Activated B cell treated with CpG ODN at 0.5 μM for 24 hours (primary cell): ENCODE data around the gene SRGN. TPM values are rescaled to one million over a fixed set of nuclear protein-coding genes. Genes with fewer than 3 reads are reported as not detected.
A peak's percentile ranks its signal among the peaks of the same experiment; 100 is the strongest.

ENCODE experiments used
- ATAC-seq: fragments of 200-7000 bp; cut with Tn5 transposase; one replicate; pipeline ENCODE4 v1.10.0; 2021; ENCODE audit warnings: low read depth, mild to moderate bottlenecking, moderate library complexity
- CTCF ChIA-PET: fragments of 350-600 bp; sonication (Branson Sonifier 250); formaldehyde crosslinking; loops from one replicate; lab custom pipeline; 2021; ENCODE audit warnings: antibody characterized with exemption; lab: Charles Lee
- POLR2A ChIA-PET: fragments of 350-600 bp; sonication (Branson Sonifier 250); formaldehyde crosslinking; loops from one replicate; lab custom pipeline; 2021; ENCODE audit warnings: antibody characterized with exemption; lab: Charles Lee
- DNase-seq: peaks from one replicate; pipeline ENCODE4 v3.0.0; 2022
- H3K27ac Mint-ChIP-seq: one replicate; pipeline ENCODE4 v1.8.0; 2020; ENCODE audit warnings: mixed read lengths
- H3K27me3 Mint-ChIP-seq: one replicate; pipeline ENCODE4 v1.8.0; 2021; ENCODE audit warnings: mixed read lengths
- H3K36me3 Mint-ChIP-seq: one replicate; pipeline ENCODE4 v1.8.0; 2021; ENCODE audit warnings: low read depth, mixed read lengths
- H3K4me1 Mint-ChIP-seq: one replicate; pipeline ENCODE4 v1.8.0; 2021; ENCODE audit warnings: mixed read lengths
- H3K4me3 Mint-ChIP-seq: one replicate; pipeline ENCODE4 v1.8.0; 2020; ENCODE audit warnings: mild to moderate bottlenecking, mixed read lengths
- H3K9me3 Mint-ChIP-seq: one replicate; pipeline ENCODE4 v1.8.0; 2020; ENCODE audit warnings: mixed read lengths
- CTCF ChIP-seq: fragments of 200-600 bp; IDR thresholded peaks from one replicate; pipeline ENCODE4 v1.8.0; 2022; ENCODE audit warnings: antibody characterized with exemption, mild to moderate bottlenecking
- intact Hi-C: fragments of 100-400 bp; cut with micrococcal nuclease; formaldehyde crosslinking; loops from one replicate; pipeline ENCODE4 v1.15.1; 2024
- total RNA-seq: library from RNA; stranded (reverse); gene quantifications from 2 replicates; pipeline ENCODE4 v1.2.3, GENCODE V29; 2022

SRGN gene
- total RNA-seq, 1 donor from 2014 or later: 91.4 TPM

GRCh38 chr10:69089638-69090599 lies 2.0 kb downstream of the SRGN start:
- peaks cover 31% of the 10 kb centered on the region for H3K36me3 Mint-ChIP-seq
- CTCF ChIA-PET: interaction anchor here (0.9 to 8.5 kb wide), 2 partner anchors 84 to 134 kb away, joined by 3 to 169 read pairs; partner anchors contain the start of gene DDX21

GRCh38 chr10:69090685-69091084 lies 2.8 kb downstream of the SRGN start:
- peak overlapping the region; percentile 95 for H3K27ac Mint-ChIP-seq
- ChIA-PET POLR2A (interaction anchor here (1.1 to 2.1 kb wide), 2 partner anchors 25 to 86 kb away, joined by 6 read pairs; no protein-coding TSS in a partner anchor), CTCF (interaction anchor here (0.9 to 8.5 kb wide), 2 partner anchors 84 to 135 kb away, joined by 3 to 169 read pairs; partner anchors contain the start of gene DDX21)
- peak overlapping the region; percentile 84 for H3K4me3 Mint-ChIP-seq
- no peaks in the 10 kb centered on the region for H3K27me3 Mint-ChIP-seq
- peaks cover 33% of the 10 kb centered on the region for H3K36me3 Mint-ChIP-seq
- DNase-seq: no peak
- no peak for ATAC-seq
- TF ChIP-seq CTCF: no peak
- intact Hi-C loops: loop anchor here (1.0 to 10.0 kb wide), 2 partner anchors 132 to 296 kb away; no protein-coding TSS in a partner anchor
- H3K9me3 Mint-ChIP-seq: no peaks in the 10 kb centered on the region
- peaks cover 63% of the 10 kb centered on the region for H3K4me1 Mint-ChIP-seq

More at GRCh38 chr10:69089638-69090599, 2.0 kb downstream of the SRGN start:
- DNase-seq (no peak), ATAC-seq (peak; percentile 32)
- intact Hi-C loops: loop anchor here (1.0 to 10.0 kb wide), 7 partner anchors 29 to 758 kb away; partner anchors contain the start of genes HNRNPH3 and PBLD
- TF ChIP-seq CTCF: no peak
- POLR2A ChIA-PET: interaction anchor here (0.6 to 3.4 kb wide), 4 partner anchors 32 to 211 kb away, joined by 3 to 19 read pairs (median 4); partner anchors contain the start of gene DDX21
- H3K4me3 Mint-ChIP-seq: peak overlapping the region; percentile 84
- no peaks in the 10 kb centered on the region for H3K27me3 Mint-ChIP-seq
- no peaks in the 10 kb centered on the region for H3K9me3 Mint-ChIP-seq
- H3K4me1 Mint-ChIP-seq: peaks cover 63% of the 10 kb centered on the region
- H3K27ac Mint-ChIP-seq: peak overlapping the region; percentile 95

DNA sequence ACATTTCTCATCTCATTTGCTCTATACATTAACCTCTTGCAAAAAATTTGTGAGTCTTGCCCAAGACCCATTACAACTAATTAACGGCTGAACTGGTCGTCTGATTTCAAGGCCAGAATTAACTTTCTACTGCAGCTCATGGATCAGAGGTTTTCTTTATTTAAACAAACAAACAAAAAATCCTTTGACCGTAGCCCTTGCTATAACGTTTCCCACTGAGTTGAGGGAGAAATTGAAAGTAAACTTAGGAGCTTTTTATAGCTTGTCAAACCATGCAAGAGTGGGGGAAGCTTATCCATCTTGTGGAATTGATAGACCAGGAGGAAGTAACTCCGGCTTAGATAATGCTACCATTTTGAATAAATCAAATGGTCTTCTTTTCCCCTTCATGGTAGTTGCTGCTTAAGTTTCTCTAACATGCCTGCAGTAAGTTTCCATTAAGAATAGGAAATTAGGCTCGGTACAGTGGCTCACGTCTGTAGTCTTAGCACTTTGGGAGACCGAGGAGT lies 3.3 kb downstream of the SRGN start:
- H3K9me3 Mint-ChIP-seq: no peaks in the 10 kb centered on the region
- peak overlapping the region; percentile 95 for H3K27ac Mint-ChIP-seq
- no peaks in the 10 kb centered on the region for H3K27me3 Mint-ChIP-seq
- CTCF ChIA-PET: interaction anchor here (0.9 to 8.5 kb wide), 2 partner anchors 85 to 135 kb away, joined by 3 to 169 read pairs; partner anchors contain the start of gene DDX21
- H3K4me1 Mint-ChIP-seq: peaks cover 60% of the 10 kb centered on the region
- no peak for DNase-seq
- no peak for ATAC-seq
- H3K36me3 Mint-ChIP-seq: peaks cover 33% of the 10 kb centered on the region
- no peak for TF ChIP-seq CTCF
- H3K4me3 Mint-ChIP-seq: peak overlapping the region; percentile 58
- intact Hi-C loops: loop anchor here (10.0 kb wide), 1 partner anchor 296 kb away; no protein-coding TSS in a partner anchor
- POLR2A ChIA-PET: interaction anchor here (0.6 to 2.1 kb wide), 3 partner anchors 25 to 89 kb away, joined by 3 to 6 read pairs (median 6); partner anchors contain the start of gene SUPV3L1

DNA sequence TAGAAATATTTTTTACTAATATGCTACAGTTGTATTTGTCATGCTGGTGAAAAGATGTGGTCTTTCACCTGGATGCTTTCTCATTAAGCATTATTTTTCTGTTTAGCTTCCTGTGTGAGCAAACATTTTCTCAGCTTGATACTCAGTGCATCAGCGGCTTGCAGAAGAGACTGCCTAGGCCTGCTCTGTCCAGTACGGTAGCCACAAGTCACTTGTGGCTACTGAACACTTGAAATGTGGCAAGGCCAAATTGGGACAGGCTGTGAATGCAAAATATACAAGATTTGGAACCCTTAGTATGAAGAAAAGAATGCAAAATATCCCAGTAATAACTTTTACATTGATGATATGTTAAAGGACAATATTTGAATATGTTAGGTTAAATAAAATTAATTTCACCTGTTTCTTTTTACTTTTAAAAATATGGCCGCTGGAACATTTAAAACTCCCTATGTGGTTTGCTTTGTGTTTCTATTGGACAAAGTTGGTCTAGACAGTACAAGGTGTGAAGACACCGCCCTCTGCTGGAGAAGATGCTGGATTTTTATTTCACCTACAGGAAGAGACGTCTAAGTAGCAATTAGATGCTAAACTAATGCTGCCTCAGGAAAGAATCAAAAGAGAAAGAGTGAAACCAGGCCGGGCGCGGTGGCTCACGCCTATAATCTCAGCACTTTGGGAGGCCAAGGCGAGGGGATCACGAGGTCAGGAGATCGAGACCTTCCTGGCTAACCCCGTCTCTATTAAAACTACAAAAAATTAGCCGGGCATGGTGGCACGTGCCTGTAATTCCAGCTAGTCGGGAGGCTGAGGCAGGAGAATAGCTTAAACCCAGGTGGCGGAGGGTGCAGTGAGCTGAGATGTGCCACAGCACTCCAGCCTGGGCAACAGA lies 5.3 kb downstream of the SRGN start:
- CTCF ChIA-PET: interaction anchor here (0.6 to 8.5 kb wide), 15 partner anchors 11 to 300 kb away, joined by 3 to 169 read pairs (median 4); partner anchors contain the start of genes DDX21 and KIFBP
- intact Hi-C loops: loop anchor here (1.0 to 10.0 kb wide), 6 partner anchors 30 to 299 kb away; partner anchors contain the start of genes DDX21 and KIFBP
- Mint-ChIP-seq H3K4me1 (peaks cover 45% of the 10 kb centered on the region), H3K4me3 (no peak overlapping the region), H3K27me3 (no peaks in the 10 kb centered on the region), H3K27ac (peak overlapping the region; percentile 8), H3K36me3 (peaks cover 37% of the 10 kb centered on the region), H3K9me3 (no peaks in the 10 kb centered on the region)
- ATAC-seq (peak; percentile 59), DNase-seq (peak; percentile 27)
- peak; percentile 34 for TF ChIP-seq CTCF
- POLR2A ChIA-PET: interaction anchor here (0.6 to 1.4 kb wide), 5 partner anchors 47 to 192 kb away, joined by 3 to 14 read pairs (median 4); partner anchors contain the start of gene DDX50
